GM18498 (cell line): ENCODE results near the gene DCAF4.

ENCODE experiments used
- ATAC-seq: cut with Tn5 transposase; IDR thresholded peaks from one replicate; pipeline ENCODE4 v1.9.1; 2021; ENCODE audit warnings: mild to moderate bottlenecking, moderate library complexity; ENCODE audit not compliant: unreplicated experiment

The DCAF4 gene

DNA sequence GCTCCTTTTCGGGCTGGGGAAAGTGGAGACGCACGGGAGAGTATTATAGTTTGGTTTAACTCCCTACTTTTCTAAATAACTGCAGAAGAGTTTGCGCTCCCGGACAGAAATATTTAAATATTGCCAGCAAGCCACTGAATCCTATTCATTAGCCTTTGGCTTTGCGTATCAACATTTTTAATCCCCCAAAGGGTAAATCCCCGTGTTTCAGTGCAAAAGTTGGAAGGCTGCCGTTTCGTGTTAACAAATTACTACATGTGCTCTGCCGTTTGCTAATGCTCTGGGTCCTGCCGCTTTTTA lies 32.0 kb upstream of the DCAF4 start:
- ATAC-seq: no peak

DNA sequence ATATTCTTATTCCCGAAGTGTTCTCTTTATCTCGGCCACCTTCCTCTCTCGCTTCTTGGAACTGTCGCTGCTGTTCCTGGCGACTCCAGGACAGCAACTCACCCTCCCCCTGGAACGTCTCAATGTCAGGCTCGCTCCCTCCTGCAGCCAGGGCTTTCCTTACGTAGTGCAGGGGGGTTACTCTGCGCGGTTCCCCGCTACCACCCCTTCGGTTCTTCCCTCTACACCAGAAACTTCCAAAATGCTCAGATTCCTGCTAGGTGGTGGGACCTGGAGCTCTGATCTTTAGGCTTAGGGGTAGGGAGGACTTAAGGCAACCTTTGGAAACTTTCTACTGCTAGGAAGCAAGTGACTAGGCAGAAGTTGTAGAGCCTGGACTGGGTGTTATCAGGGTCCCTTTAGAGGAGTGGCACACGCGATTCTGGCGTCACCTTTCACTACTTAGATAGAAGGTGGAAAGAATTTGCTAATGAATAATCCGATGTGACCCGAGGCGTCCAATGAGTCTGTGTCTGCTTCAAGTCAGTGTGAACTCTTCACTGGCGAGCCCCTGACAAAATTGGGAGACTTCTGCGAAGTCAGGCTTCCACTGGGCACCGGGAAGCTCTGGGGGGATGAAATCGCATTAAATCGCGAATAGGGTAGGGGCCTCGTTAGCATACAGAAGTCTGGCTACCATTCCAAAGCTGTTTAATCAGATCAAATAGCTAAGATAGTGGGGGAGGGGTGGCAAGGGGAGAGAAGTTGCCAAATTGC lies 31.5 kb upstream of the DCAF4 start:
- ATAC-seq: no peak

DNA sequence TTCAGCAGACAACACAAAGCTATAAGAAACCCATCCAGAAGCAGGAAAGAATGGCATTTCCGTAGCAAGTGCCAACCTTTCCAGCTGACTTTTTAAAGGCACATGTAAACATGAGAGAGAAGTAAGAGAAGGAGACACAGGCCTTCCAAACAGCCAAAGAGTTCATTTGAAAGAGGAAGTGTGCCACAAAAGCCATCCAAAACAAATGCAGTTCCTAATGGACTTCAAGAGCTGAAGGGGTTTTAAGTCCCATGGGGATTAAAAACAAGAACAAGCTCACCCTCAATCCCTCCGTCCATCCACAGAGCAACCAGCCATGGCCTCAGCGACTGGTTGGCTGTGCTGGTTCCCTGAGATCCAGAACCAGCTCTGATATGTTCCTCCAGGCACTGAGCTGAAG lies 27.8 kb upstream of the DCAF4 start:
- ATAC-seq: no peak

DNA sequence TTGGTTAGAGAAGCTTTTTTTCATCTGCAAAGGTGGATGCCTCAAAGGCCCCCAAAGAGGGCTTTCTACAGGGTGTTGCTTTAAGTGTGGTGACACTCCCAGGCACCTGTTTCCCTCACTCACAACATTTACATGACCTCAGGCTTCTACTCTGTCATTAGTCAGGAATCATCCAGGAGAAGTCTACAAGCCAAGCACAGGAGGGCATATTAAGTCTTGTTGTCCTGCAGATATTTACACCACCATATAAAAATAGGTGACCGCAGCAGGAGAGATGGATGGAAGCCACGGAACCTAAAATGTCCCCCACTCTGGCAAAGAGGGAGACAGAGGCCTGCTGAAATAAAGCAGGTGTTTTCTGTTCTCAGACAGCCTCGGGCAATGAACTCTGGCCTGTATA lies 24.9 kb upstream of the DCAF4 start:
- no peak for ATAC-seq

DNA sequence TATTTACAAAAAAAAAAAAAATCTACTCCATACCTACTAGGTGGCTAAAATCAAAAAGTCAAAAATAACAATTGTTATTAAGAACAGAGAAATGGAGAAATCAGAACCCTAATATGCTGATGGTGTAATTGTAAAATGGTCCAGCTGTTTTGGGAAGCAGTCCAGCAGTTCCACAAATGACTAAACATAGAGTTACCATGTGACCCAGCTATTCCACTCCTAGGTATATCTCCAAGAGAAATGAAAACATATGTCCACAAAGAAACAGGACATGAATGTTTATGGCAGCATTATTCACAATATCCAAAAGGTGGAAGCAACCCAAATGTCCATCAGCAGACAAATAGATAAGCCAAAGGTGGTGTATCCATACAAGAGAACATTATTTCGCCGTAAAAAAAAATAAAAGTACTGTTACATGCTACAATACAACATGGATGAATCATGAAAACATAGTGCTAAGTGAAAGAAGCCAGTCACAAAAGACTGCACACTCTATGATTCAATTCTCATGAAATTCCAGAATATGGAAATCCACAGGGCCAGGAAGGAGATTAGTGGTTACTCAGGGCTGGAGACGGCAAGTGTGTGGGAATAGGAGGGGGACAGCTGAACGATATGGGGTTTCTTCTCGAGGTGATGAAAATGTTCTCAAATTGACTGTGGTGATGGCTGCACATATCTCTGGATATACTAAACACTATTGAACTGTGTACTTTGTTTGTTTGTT lies 23.3 kb upstream of the DCAF4 start:
- no peak for ATAC-seq

DNA sequence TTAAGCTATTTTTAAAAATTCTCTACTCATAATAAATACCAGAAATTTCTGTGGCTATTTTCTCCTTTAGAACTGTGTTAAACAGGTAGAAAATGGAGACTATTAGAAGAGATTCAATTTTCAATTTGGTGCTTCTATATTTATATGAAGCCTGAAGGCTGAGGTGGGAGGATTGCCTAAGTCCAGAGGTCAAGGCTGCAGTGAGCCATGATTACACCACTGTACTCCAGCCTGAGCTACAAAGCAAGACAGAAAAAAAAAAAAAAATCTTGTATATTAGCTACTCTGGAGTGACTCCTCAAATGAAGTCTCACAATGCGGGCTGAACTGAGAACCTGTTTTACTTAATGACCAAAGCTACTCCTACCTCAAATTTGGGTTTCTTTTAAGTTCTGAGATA lies 22.5 kb upstream of the DCAF4 start:
- no peak for ATAC-seq

DNA sequence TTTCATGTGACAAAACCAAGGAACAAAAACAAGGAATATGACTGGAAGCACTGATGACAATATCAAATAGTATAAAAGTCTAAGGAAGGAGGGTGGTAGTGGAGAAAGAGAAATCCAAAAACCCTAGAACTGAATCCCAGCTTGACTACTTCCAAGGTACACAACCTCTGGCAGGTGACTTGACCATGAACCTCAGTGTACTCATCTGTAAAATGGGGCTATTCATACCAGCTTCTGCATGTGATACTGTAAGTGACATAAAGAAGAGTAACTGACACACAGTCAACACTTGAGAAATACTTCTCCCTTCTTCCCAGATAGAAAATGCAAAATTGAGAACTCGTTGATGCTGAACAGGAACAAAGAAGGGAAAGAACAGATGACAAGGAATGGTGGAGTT lies 22.0 kb upstream of the DCAF4 start:
- no peak for ATAC-seq

DNA sequence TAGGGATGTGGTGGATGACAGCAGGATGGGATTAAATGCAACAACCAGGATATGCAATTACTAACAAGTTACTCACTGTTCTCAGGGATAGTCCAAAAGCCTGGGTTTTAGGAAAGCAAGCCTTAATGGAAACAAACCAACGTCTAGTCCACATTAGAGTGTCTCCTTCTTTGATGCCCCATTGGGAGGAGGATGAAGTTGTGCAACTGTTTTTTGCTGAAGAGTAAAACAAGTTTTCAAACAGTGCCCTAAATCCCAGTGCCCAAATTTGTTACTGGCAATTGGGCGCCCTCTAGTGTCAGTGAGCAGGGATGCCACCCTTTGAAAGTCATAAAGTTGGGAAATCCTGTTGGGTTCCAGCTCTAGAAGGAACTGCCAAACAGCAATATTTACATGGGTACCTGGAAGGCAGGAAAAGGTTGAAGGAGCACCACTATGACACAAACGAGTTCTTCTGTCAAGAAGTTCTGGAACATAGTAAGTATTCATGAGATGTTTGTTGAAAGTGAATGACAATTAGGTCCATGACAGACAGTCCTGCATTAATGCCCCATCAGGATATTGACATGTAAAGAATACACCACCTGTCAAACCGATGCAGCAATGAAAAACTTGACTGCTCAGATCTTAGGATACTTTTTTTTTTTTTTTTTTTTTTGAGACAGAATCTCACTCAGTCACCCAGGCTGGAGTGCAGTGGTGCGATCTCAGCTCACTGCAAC lies 21.3 kb upstream of the DCAF4 start:
- ATAC-seq: no peak

DNA sequence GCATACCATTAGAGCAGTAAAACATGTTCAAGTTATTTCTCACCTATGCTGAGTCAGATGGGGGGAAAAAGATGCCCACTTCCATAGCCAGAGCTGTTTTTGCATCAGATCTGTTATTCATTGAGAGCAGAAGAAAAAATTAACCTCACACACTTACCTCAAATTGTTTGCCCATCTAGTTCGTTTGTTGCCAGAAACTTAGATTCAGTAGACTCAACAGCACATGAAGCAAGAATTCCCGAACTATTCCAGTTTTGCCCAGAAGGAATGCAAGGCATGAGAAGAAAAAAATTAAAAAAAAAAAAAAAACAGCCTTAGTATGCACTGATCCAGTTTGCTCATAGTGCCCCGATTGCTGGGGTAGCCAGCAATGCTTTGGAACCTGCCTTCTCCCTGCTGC lies 19.9 kb upstream of the DCAF4 start:
- ATAC-seq: no peak

DNA sequence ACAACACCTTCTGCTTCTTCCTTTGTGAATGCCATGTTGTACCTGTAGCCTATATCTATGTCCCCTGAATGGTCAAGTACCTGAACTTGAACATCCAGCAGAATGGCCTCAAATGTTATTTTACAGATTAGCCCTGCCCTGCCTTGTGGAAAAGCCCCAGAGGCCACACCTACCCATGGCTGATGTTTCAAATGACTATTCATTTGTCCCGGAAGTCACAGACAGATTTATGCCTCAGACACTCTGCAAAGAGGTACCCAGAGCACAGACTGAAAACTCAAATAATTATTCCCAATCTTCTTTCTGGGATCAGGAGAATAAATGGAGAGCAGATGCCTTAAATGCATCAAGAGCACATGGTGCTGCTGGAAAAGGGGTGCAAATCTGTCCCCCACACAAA lies 19.4 kb upstream of the DCAF4 start:
- ATAC-seq: no peak

DNA sequence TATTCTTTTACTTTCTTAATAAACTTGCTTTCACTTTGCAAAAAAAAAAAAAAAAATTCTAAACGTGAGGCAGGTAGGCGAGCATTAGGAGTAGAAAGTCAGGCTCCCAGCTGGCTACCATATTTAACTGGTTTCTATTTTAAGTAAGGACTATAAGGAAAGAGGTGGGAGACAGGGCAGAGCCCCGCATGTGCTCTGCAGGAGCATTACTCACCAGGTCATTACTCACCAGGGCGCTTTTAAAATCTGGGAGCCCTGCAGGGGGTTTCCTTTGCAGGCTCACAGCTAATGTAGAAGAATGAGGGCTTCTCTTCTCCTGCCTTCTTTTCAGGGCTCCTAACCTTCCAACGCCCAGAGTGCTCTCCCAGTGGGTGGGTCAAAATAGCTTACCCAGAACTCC lies 18.4 kb upstream of the DCAF4 start:
- no peak for ATAC-seq

DNA sequence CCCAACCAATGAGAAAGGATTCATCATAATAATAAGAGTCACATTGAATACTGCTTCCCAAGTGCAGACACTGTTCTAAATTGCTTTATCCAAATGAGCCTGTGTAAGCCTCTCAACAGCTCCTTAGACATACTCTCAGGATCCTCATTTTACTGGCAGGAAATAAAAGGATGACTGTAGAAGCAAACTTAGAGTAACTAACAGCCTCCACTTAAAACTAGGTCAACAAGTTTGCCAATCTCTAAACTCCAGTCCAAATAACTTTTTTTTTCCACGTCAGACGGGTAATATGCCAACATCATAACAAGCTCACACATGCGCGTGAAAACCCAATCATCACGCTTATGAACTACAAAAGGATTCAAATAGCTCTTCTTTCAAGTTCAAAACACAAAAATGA lies 17.1 kb upstream of the DCAF4 start:
- ATAC-seq: no peak

DNA sequence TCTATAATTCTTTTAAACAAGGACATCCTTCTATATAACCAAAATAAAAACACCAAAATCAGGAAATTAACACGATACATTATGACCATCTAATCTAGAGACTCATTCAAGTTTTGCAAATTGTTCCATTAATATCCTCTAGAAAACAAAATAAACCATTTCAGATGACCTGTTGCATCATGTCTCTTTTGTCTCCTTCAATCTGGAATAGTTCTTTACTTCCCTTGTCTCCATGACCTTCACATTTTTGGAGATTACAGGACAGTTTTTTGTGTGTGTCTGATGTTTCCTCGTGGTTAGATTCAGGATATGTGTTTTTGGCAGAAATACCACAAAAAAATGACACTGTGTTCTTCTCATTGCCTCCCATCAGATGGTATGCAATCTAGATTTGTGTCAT lies 12.5 kb upstream of the DCAF4 start:
- no peak for ATAC-seq

DNA sequence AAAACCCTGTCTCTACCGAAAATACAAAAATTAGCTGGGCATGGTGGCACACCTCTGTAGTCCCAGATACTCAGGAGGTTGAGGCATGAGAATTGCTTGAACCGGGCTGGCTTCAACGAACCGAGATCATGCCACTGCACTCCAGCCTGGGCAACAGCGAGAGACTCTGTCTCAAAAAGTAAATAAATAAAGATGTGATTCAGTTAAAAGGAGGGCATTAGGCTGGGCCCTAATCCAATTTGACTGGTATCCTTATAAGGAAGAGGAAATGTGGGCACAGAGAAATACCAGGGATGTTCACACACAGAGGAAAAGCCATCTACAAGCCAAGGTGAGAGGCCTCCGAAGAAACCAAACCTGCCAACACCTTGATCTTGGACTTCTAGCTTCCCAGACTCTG lies 10.1 kb upstream of the DCAF4 start:
- no peak for ATAC-seq

DNA sequence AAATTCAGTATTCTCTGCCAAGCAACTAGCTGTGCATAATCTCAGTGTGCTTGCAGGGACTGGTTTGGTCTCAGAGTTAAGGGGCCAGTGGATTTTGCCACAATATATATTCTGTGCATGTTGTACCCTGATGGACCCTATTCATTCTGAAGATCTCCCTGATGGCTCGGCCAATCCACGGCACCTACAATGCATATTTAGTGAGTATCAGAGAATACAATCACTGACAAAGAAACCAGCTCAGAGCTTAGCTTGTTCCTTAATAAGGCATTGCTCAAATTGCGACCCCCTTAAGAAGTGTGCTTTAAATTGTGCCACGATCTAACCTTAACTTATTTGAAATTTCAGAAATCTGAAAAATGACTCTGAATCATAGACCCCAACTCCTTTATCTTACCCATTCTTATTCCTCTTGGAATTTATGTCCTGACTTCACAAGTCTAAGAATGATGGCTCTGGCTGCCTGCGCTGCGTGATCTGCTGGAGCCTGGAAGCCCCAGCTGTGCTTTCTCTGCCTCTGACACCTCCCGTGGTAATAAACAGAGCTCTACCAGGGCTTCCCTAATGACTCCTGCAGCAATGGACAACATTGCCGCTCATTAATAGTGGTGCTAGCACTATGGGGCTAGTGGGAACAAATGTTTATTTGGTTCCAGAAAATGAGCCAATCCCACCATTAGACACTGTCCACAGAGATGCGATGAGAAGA lies 9.0 kb upstream of the DCAF4 start:
- ATAC-seq: no peak

DNA sequence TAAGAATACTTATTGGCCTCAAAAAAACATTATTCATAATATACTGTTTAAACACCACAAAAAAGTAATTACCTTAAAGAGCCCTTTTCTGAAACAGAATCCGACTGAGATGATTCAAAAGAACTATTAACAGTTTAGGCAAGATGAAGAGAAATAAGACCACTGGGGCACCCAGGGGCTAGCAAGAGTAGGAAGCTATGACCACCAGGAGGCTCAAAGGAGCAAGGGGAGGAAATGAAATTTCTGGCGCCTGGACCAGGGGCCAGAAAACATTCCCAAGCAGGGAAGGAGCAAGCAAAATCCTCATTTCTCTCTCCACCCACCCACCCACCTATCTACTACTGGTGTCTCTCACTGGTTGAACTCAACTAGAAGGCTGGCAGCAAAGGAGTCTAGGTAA lies 6.3 kb upstream of the DCAF4 start:
- ATAC-seq: no peak

DNA sequence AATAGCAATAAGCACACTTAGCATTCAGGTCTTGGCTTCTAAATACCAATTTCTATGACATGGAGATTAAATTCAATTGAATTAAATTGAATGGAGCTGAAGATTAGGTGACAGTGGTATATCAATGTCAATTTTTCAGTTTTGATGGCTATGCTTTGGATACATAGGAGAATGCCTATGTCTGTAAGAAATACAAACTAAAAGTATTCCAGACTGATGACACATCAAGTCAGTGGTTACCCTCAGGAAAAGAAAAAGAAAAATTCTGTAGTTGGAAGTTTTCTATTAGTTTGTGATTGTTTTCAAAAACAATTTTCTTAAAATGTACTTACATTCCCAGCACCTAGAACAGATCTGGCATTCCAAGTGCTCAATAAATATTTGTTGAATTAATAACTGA lies 4.9 kb upstream of the DCAF4 start:
- ATAC-seq: no peak

DNA sequence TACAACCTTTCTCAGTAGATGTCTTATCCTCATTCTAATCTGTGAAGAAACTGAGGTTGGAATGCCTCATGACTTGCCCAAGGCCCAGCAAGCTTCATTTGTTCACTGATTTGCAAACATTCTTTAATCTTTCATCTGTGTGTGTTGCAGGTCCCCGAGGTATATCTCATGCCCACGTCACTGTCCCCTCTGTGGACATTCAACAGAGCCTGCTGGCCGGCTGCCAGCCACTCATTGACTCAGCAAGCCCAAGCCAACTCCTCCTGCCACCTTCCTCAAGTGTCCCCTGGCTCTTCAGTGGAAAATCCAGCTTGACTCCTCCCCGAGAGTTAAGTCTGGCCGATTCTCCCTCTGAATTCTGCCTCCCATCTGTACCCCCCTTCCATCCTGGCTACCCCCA lies 1.9 kb upstream of the DCAF4 start:
- no peak for ATAC-seq

DNA sequence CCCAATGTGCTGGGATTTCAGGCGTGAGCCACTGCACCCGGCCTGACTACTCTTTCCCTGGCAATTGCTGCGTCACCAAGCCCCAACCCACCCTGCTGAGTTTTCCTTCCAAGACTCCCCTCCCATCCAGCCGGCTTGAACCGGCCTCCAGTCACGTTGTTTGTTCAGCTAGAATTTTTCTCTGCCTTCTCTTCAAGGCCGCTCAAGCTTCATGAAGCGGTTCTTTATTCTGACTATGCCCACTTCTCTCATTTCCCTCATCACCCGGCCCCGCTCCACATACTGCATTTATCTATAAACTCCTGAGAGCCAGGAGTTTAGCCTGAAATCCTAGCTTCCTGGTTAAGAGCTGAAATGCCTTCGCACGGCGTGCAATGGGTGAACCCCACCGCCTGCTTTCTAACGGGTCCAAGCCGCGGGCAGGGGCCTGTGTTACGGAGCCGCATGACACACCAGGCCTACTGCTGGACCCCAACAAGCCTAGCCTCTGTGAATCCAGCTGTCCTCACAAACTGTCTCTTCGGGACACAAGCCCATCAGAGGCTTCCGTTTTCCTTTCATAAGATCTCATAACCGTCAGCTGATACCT lies 999 bp upstream of the DCAF4 start:
- no peak for ATAC-seq

DNA sequence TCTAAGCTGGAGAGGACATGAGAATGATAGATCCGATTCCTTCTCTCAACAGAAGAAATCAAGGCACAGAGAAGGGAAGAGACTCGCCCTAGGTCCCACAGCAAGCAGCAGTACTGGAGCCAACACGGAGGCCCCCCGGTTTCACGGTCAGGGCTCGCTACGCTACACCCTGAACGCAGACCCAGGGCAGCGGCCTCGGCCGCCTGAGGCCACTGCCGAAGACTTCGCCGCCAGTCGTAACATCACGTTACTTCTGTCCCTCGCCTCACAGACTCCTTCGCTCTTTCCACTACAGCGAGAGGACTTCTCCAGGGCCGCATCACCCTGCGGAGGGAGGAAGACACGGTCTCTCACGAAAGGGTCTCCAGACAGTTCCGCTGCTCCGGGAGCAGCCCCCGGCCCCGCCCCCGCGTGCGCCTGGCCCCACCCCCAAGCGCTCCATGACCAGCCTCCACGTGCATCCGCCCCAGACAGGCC lies 411 bp upstream of the DCAF4 start:
- peak; percentile 31 for ATAC-seq

DNA sequence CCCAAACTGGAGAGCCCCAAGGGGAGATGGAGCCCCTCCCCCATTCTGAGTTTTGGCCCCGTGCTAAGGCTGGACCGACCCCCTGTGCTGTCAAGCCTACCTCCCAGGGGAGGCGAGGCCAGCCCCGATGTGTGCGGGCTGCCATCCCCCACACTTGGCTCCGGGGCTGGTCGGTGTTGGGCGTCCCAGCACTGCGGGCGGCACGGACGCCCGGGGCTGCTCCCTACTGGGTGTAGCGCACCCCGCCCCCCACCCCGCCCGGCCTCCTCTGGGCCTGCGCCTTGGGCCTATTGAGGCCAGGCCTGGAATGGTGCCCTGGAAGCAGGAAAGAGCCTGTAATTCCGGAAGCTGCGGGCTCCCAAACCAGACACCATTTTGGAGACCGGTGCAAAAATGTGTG lies 2.6 kb downstream of the DCAF4 start:
- ATAC-seq: no peak
